COLO668 (cell line): ENCODE data around the gene KIF9.
A peak's percentile ranks its signal among the peaks of the same experiment; 100 is the strongest.
"Not testable (repeated sequence)": the region's sequence is repeated elsewhere in the genome, so short reads cannot be mapped to it uniquely, and the experiment has no call there.

Source experiments
- DNase-seq: peaks from one replicate; lab custom pipeline; 2025; ENCODE audit not compliant: unreplicated experiment; lab: John Stamatoyannopoulos, UW

The KIF9 gene

DNA sequence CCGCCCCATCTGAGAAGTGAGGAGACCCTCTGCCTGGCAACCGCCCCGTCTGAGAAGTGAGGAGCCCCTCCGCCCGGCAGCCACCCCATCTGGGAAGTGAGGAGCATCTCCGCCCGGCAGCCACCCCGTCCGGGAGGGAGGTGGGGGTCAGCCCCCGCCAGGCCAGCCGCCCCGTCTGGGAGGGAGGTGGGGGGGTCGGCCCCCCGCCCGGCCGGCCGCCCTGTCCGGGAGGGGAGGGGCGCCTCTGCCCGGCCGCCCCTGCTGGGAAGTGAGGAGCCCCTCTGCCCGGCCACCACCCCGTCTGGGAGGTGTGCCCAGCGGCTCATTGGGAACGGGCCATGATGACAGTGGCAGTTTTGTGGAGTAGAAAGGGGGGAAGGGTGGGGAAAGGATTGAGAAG lies 26.3 kb downstream of the KIF9 start:
- not testable (repeated sequence) for DNase-seq

DNA sequence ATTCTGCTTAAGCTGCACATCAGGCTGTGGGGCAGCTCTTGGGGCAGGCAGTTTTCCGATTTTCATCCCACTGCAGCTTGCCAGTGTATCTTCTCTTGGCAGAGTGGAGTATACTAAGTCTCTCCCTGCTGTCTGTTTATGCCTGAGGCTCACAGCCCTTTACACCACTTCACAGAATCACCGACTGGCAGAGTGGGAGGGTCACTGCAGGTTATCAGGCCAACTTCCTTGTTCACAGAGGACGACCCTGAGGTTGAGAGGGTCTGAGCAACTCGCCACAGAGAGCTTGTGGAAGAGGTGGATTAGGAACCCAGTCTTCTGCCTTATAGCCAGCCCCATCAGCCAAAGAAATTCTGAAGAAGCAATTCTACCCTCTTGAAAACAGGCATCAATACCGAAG lies 30.9 kb downstream of the KIF9 start:
- DNase-seq: no peak

DNA sequence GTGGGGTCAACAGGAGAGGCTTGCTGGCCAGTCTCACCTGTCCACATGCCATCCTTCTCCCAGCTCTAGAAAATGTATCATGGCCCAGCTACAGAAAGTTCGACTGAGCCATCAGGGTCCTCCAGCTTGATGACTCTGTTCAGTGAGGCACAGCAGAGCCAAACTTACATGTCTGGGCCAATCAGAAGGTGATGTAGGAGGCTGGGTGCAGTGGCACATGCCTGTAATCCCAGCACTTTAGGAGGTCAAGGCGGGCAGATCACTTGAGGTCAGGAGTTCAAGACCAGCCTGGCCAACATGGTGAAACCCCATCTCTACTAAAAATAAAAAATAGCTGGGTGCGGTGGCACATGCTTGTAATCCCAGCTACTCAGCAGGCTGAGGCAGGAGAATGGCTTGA lies 31.5 kb downstream of the KIF9 start:
- not testable (repeated sequence) for DNase-seq

DNA sequence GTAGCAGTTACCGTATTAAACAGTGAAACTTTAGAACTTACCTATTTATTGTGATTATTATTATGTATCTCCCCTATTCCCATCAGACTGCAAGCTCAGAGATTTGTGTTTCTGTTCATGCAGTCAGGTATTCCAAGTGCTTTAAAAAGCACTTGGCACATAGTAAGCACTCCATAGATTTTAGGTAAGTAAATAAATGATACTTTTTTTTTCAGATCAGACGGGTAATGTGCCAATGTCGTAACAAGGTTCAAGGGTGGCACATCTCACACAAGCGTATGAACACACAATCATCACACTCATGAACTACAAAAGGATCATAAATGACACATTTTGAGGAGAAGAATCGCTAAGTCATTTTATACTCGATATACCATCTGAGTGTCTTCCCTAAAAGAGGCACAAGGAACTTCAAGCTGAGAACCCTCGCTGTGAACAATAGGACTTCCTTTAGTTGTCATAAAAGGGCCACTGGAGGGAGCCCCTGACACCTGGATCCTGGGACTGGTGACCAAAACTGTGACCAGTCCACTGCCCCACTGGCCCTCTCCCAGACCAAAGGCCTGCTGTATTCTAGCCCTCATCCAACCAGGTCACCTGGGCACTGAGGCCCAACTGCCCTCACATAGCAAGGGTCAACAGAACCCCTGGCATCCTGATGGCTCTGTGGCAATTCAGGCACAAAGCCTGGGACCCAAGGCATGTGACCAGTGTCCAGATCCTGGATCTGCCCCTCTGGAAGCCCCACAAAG lies 32.1 kb downstream of the KIF9 start:
- DNase-seq: peak; percentile 7

DNA sequence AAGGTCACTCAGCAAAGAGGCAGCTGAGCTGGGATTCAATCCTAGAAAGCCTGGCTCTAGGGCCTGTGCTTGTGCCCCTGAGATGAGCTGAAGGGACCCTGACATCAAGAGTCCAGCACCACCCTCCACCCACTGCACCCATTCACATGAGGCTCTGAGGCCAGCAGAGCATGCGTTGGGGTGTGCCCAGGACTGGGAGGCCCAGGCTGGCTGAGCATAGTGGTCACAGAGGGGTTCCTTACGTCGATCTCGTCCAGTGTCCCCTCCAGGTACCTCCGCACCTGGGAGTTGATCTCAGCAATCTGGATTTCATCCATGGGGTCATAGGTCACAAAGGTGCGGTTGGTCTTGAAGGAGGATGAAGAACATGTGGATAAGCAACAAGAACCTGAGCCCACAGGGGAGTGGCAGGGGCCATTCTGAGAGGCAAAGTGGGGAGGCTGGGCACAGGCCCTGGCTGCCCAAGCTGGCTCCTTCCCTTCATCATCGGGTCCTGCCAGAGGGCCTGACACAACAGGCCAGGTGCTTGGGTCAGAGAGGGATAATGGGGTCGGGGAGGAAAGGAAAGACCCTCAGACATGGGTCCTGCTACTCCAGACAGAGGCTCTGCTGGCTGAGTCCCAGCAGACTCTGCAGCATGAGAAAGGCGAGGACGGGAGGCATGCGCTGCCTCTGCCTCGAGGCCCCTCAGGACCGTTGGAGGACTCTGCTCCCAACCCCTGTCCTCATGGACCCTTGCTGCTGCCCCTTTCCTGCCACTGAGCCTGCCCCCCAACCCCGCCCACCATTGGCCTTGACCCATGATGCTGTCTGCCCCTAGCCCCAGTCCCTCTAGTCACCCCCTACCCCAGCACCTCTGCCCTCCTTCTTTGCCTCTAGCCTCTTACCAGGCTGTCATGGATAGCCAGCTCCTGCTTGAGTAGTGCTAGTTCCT lies 35.2 kb downstream of the KIF9 start:
- no peak for DNase-seq

DNA sequence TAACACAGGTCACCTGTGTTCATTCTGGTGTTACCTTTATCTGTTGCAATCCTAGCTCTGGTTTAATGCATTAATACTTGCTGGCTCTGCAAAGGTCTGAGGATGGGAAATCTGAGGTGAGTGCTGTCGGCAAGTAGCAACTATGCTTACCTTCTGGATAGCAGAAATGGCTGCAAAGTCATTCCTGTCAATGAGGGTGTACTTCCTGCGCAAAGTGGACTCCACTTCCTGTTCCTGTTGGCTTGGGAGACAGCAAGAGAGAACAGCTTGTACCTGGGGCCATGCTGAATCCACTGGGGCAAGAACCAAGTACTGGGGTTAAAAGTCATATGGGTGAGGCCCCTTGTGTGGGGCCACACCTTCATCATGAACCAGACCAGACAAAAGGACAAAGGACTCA lies 37.3 kb downstream of the KIF9 start:
- DNase-seq: no peak

DNA sequence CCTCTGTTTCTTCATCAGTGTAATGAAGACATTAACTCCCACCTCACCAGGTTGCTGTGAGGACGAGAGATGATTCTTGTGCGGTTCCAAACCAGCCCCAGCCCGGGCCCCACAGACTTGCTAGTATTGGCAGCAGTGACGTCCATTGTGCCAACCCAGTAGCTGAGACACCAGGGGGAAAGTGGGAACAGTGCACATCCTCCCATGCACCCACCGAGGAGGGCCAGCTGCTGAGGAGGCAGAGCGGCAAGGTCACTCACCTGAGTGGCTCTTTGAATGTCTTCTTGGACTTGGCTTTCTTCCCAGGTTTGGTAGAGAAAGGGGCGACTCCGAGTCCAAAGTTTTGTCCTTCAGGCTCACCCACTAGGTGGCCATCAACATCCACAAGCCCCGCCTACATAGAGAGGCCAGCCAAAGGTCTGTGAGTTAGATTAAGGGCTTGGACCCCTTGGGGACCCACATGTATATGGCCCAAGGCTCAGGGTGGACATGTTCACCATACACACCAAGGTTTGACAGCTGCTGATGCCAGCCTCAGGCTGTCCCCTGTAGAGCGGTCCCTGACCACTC lies 38.0 kb downstream of the KIF9 start:
- DNase-seq: no peak

DNA sequence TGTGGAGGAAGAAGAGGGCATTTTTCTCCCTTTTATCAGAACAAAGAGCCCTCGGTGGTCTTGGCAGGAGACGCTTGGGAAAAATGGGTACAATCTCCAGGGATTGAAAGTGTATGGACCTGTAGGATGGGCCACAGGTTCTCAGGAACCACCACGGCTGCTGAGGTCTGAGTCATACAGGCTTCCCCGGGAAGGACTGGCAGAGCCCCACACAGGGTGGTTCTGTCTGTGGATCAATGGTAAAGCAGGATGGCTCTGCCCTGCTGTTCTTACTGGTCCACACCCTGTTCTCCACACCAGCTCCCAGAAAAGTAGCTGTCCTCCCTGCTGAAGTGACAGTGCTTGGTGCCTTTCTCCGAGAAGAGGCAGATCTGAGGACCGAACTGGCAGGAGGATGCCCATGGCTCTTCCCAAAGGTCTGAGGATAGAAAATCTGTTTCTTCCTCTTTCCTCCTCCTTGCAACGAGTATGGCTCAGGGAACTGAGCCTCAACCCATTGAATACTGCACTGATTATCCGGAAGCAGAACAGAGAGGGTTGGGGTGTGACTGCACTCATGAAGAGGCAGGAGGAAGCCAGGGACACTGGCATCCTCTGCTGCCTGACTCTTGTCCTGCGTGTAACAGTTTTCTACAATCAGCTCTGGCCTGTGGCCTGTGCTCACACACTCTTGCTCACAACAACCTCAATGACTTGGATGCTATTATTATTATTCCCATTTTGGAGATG lies 39.0 kb downstream of the KIF9 start:
- DNase-seq: no peak

DNA sequence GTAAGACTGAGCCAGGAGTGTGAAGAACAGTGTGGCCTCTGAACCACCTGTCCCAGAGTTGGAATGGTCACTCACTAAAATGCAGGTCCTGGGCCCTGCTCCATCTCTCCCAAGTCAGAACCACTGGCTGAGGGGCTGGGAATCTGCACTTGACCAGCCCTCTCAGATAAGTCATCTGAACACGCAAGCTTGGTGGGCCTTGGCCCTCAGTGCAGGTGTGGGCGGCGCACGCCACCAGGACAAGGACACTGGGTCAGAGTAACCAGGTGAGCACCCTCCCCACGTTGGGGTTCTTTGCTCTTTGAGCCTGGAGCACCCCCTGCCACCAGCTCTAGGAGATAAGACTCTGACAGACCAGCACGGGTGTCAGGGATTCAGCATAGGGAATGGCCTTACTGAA lies 42.7 kb downstream of the KIF9 start:
- no peak for DNase-seq

DNA sequence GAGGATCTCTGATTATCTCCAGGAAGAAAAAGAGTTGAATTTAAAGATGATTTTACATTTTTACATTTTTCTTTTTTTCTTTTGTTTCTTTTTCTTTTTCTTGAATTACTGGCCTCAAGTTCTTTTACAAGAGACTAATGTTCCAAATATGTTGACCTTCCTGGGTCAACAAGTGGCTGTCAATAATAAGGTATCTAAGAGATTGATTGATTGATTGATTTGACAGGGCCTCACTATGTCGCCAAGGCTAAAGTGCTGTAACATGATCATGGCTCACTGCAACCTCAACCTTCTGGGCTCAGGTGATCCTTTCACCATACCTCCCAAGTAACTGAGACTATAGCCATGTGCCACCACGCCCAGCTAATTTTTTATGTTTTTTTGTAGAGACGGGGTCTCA lies 44.6 kb downstream of the KIF9 start:
- DNase-seq: no peak

DNA sequence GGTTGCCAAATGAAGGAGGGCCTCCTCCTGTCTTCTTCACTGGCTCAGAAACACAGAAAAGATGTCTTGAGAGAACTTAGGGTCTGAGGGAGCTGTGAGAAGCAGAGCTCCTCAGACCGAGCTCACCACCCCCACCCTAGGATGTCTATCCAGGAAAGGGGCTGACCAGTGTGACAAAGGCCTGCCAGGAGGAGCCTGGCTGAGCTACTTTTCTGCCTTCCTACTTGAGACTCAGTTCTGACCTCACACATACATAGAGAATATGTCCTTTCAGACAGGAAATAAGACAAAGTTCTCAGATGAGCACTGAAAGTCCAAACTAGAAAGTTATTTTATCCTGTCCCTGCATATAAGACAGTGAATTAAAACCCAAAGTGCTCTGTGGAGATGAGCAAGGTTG lies 54.5 kb downstream of the KIF9 start:
- DNase-seq: no peak

DNA sequence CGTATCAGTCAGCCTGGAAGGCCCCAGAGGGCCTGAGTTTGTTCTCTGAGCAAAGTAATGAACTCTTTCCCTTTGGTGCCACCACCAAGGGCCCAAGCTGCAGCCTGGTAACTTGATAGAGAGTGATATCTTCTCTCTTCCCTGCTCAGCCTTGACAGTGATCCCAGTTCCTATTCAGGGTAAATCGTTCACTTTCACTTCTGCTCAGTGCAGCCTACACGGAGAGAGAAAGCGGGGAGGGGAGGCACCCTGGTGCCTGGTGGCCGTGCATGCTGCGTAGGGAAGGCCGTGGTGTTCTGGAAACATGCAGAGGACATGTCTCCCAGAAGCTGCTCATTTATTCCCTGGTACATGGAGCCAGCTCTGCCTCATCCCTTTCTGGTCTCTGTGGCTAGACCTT lies 54.9 kb downstream of the KIF9 start:
- DNase-seq: no peak

DNA sequence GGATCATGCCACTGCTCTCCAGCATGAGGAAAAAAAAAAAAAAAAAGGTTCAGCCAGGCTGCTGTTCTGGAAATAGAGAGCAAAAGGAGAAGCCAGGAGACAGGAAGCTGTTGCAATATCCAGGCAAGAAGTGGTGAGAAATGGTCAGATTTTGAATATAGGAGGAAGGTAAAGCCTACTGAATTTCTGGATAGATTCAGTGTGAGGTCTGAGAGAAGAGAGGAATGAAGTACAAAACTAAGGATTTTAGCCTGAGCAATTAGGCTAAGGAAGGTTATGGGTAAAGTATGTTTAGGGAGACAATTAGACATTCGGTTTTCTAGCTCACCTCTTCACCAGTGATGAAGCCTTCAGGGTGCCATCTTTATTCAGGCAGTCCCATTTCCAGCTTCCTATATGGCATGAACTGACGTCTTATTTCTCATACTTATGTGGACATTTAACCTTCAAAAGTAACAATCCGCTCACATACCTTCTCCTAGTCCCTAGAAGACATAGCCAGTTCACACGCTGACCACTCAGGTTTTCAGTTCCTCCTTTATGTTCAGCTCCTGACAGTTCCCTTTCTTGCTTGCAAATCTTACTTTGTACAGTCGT lies 57.2 kb downstream of the KIF9 start:
- DNase-seq: no peak

DNA sequence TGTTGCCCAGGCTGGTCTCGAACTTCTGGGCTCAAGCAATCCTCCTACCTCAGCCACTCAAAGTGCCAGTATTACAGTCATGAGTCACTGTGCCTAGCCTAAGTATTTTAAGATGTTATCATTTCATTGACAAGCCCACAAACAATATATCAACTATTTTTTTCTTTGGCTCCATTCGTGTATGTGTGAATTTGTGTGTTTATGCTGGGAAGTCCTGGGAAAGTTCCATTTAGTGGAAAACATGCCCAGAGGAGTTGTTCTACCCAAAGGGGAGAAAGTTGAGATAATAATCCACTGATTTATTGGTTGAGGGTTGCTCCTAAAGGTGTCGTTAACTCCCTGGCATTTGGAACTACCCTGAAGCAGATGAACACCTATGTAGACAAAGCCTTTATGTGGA lies 58.8 kb downstream of the KIF9 start:
- DNase-seq: no peak

DNA sequence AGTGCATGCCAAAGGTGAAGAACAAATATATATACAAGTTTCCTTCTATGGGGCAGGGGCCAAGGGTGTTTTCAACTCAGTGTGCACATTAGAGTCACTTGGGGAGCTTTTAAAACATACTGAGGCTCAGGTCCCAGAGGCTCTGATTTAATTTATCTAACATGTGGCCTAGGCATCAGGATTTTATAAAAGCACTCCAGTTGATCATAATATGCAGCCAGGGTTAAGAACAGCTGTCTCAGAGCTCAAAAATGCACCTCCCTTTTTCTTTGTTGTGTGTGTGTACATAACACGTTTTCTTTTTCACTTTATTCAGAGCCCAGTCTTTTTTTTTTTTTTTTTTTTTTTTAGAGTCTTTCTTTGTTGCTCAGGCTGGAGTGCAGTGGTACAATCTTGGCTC lies 60.8 kb downstream of the KIF9 start:
- DNase-seq: no peak

DNA sequence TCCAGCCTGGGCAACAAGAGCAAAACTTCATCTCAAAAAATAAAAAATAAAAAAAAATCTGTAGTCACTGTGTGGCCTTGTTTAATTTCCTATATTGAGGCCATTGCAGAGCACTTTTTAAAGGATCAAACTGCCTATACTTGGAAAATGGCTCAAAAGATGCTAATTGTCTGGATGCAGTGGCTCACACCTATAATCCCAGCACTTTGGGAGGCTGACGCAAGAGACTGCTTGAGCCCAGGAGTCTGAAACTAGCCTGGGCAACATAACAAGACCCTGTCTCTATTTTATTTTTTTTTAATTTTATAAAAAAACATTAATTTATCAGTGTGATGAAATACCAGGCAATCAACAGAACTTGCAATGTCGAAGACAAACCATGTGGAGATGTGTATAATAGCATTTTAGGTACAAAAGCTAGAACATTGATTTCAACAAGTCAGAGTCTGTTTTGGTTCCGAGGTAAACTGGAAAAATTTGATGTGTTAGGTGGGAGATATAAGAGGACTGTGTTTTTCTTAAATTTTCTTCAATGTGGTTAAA lies 71.7 kb downstream of the KIF9 start:
- no peak for DNase-seq

DNA sequence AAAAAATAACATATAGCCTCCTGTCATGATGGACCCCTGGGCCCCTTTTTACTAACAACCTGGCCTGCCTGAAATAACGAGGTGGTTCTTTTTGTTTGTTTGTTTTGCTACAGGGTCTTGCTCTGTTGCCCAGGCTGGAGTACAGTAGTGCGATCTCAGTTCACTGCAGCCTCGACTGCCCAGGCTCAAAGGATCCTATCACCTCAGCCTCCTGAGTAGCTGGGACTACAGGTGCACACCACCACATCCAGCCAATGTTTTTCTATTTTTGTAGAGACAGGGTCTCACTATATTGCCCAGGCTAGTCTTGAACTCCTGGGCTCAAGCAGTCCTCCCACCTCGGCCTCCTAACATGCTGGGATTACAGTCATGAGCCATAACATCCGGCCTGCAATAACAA lies 76.6 kb downstream of the KIF9 start:
- not testable (repeated sequence) for DNase-seq

DNA sequence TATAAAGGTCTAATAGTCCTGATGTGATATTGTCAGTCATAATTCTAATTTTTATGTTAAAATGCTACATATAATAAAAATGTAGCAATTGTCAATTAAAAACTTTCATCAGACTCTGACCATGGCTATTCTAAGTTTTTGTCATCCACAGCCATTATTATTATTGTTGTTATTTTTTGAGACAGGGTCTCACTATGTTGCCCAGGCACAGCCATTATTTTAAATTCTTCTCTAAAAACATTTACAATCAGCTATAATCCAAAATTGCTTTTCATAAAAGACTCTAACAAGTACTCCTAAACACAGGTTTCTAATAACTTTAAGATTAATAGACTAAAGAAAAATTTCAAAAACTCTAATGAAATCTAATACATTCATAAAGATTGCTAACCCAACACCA lies 77.7 kb downstream of the KIF9 start:
- DNase-seq: no peak

DNA sequence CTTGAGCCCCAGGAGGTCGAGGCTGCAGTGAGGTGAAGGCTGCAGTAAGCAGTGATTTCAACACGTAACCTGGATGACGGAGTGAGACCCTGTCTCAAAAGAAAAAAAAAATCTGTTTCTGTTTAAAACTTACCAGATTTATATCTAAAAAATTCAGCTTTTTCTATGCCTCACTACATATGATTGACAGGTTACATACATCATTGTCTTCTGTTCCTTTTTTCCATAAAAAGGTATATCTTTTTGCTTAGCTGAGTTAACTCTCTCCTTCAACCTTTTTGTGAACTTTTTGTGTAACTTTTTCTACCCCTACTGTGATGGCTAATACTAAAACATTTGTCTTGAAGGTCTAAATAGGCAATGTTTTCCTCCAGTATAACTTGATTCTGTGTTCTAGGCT lies 80.1 kb downstream of the KIF9 start:
- no peak for DNase-seq

DNA sequence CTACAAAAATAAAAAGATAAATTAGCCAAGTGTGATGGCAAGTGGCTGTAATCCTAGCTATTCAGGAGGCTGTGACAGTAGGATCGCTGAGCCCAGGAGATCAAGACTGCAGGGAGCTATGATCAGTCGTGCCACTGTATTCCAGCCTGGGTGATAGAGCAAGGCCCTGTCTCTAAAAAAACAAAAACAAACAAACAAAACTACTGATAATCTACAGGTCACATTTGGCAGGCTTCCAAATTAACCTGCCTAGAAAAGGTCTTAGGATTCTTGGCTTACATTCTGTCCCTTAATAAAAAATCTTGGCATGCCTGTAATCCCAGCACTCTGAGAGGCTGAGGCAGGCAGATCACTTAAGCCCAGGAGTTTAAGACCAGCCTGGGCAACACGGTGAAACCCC lies 85.3 kb downstream of the KIF9 start:
- no peak for DNase-seq

DNA sequence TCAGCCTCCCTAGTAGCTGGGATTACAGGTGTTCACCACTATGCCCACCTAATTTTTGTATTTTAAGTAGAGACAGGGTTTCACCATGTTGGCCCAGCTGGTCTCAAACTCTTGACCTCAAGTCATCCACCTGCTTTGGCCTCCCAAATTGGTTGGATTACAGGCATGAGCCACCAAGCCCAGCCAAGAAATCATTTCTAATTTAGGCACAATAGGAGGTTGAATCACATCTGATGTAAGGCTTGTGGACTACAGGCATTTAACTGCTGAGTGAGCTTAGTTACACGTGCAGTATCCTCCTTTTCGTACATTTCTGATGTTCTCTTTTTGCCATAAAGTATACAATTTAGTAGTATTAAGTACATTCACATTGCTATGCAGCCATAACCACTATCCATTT lies 87.6 kb downstream of the KIF9 start:
- DNase-seq: no peak
